Activated CD4-positive, CD25-positive, alpha-beta regulatory T cell (primary cell): ENCODE results near the gene PRMT3.
"Not testable (repeated sequence)": the region's sequence is repeated elsewhere in the genome, so short reads cannot be mapped to it uniquely, and the experiment has no call there.

Experiments
- DNase-seq, 4 experiments: peaks; one replicate each; lab custom pipeline; 2025; lab: John Stamatoyannopoulos, UW

The PRMT3 gene

DNA sequence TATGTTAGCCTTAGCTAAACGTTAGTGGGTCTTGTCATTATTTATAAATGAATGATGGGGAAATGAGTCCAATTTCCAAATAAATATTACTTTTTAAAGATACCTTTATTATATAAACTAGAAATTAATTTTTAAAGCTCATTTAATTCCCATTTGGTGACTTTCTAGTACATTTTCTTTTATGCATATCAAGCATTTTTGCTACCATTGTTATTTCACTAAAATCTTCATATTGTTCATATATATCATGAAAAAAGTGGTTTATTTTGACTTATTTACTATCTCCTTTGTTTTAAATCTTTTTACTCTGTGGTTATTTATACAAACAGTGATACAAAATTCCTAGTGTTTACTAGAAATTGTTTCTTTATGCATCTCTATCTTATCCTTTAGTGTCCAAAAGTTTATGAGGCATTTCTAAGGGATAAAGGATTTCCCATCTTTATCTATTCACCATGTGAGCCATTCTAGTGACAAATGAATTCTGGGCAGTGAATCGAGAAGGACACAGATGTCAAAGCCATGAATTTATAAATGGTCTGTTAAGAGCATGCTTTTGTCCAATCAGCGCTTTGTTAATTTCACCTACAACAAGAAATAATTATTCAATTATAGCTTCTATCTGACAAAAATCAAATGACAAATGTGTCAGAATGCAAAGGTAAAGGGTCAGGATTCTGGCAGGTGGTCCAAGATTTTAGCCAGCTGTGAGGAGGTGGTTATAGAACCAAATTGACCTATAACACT is 70.6 kb downstream of the PRMT3 start:
- DNase-seq: no peak

- no peak for DNase-seq
These were observed 71.6 kb downstream of the PRMT3 start for GRCh38 chr11:20458905-20459632.

DNA sequence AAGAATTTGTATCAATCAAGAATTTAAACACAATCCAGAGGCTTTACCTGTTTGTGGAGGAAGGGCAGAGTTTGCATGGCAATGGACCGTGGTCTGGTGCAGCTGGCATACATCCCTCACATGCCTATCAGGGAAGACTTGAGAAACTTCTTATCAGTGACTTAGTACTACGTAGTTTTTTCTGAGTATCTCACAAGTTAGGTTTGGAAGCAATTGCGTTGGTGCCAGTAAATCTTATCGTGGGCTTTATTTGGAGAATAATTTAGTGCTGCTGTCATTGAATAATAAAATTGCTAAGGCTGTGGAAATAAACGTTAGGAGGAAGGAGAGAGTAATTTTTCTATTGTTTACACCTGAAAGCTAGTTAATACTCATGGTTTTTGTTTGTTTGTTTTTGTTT is 72.3 kb downstream of the PRMT3 start:
- no peak for DNase-seq

- no peak for DNase-seq
These were observed 77.0 kb downstream of the PRMT3 start for GRCh38 chr11:20464518-20464917.

DNA sequence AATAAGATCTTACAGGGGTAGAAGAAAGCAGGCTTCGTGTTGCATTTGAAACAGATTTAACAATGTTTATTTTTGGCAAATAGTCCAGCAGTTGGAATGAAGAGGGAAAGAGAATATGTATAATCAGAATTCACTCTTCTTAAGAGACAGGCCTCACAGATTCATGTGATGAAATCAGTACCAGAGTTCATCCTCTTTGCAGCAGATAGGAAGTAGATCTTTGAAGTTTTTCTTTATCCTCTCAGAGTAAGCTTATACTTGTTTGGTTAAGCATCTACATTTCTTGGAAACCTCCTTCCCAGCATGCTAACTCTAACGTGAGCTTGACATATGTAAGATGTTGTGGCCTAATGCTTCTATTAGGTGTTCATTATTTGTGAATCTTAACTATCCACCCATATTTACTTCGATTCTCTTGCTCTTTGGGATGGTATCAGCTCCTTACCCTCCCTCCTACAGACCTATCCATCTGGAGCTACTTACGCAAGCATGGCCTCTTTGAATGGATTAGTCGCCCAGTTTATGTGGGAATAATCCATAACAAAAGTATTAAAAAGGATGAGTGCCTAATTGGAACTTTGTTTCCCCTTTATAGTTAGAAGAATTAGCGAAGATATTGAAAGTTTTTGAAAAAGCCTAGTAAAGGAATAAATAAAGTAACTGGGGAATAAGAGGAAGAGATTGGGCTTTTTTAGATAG is 80.1 kb downstream of the PRMT3 start:
- DNase-seq: no peak

- DNase-seq: no peak
These were observed 82.8 kb downstream of the PRMT3 start for GRCh38 chr11:20470348-20470747.

DNA sequence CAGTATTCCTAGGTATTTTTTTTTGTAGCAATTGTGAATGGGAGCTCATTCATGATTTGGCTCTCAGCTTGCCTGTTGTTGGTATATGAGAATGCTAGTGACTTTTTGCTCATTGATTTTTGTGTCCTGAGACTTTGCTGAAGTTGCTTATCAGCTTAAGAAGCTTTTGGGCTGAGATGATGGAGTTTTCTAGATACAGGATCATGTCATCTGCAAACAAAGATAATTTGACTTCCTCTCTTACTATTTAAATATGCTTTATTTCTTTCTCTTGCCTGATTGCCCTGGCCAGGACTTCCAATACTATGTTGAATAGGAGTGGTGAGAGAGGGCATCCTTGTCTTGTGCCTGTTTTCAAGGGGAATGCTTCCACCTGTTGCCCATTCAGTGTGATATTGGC is 84.4 kb downstream of the PRMT3 start:
- DNase-seq: not testable (repeated sequence)

DNA sequence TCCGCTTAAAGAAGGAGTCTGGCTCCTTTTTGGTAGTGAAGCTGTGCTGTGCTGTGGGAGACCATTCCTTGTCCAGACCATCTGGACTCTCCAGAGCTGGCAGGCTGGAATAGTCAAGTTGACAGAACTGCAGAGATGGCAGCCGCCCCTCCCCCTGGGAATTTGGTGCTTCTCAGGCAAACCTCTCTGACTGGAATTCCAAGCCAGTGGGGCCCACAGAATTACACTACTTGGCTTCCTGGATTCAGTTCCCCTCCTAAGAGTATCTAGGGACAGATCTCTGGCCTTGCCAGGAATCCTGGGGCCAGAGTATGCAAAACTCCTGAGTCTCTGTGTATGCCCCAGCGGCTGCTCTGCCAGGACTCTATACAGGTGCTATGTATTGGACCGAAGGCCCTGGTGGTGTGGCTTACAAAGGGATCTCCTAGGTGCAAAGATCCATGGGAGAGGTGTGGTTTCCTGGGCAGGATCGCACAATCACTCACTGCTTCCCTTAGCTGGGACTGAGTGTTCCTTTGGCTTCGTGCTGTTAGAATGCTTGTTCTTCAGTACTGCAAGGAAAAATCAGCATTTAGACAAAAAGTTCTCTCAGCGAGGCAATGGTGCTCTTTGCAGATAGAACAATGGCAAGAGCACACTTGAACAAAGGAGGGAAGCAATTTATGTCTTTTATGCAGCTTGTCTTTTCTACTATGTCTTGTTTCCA is 86.8 kb downstream of the PRMT3 start:
- no peak for DNase-seq

GRCh38 chr11:20474882-20475517 is 87.5 kb downstream of the PRMT3 start:
- DNase-seq: no peak

- DNase-seq: no peak
These were observed 90.0 kb downstream of the PRMT3 start for GRCh38 chr11:20477418-20478090.

DNA sequence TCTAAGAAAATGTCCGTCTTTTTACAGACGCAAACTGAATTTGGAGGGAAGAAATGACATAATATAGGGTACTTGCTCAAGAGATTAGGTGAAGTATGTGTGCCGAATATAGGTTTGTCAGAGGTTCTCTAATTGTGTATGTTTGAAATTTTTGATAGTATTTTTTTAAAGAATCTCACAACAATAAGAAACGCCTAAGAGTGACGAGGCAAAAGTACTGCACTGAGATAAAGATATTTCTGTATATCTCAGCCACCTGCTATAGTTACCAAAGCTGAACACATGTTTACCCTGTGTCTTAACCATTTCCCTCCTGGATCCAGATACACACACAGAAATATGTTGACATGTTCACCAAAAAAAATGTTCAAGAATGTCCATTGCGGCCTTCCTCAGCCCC is 92.0 kb downstream of the PRMT3 start:
- DNase-seq: no peak

GRCh38 chr11:20483931-20484330 is 96.4 kb downstream of the PRMT3 start:
- no peak for DNase-seq

DNA sequence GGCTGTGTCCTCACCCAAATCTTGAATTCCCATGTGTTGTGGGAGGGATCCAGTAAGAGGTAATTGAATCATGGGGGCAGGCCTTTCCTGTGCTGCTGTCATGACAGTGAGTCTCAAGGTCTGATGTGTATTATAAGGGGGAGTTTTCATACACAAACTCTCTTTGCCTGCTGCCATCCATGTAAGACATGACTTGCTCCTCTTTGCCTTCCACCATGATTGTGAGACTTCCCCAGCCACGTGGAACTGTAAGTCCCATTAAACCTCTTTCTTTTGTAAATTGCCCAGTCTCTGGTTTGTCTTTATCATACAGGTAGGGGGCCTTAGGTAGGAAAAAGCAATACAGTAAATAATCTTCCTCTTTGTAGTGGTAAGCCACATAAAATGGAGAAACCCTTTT is 96.9 kb downstream of the PRMT3 start:
- DNase-seq: not testable (repeated sequence)

- DNase-seq: no peak
These were observed 100.8 kb downstream of the PRMT3 start for GRCh38 chr11:20488352-20488751.

DNA sequence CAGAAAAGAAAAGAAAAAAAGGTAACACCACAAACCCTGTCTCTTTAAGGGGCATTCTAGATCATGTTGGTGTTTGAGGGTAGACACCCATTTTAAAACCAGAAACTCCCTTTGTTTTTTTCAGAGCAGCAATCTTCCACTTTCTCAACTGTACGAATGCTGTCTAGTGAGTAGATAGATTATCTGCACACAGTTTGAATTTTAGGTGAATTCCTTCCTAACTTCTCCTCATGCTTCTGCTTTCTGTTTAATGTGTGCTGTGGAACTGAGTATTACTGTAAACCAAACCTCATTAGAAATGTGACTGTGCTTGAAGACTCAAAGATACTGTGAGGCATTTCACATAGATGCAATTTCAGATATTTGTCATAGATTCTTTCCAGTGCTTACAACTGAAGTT is 102.4 kb downstream of the PRMT3 start:
- DNase-seq: no peak

- no peak for DNase-seq
These were observed 105.8 kb downstream of the PRMT3 start for GRCh38 chr11:20493340-20493739.

- DNase-seq: no peak
These were observed 109.7 kb downstream of the PRMT3 start for GRCh38 chr11:20497124-20497792.

- DNase-seq: no peak
These were observed 113.7 kb downstream of the PRMT3 start for GRCh38 chr11:20501252-20501651.

- no peak for DNase-seq
These were observed 114.5 kb downstream of the PRMT3 start for GRCh38 chr11:20501971-20502370.

DNA sequence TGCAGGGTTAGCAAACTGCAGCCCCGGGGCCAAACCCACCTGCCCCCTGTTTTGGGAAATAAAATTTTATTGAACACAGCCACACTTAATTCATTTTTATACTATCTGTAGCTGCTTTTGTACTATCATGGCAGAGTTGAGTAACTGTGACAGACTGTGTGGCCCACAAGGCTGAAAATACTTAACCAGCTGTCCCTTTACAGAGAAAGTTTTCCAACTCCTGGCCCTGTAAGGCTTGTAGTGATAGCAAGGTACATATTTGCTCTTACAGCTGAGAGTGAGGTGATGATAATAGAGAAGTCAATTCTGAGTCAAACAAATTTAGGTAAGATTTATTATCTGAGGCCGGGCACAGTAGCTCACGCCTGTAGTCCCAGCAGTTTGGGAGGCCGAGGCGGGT is 124.5 kb downstream of the PRMT3 start:
- no peak for DNase-seq

DNA sequence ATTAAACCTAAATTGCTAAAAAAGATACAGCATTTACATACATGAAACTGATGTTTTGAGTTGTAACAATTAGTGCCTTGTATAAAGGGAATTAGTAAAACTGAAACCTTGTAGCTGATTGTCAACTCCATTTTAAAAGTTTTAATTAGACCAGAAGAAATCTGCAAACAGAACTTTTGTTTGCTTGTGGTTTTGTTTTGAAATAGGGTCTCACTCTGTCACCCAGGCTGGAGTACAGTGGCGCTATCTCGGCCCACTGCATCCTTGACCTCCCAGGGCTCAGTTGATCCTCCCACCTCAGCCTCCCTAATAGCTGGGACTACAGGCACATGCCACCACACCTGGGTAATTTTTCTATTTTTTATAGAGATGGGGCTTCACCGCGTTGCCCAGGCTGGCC is 125.4 kb downstream of the PRMT3 start:
- DNase-seq: no peak
